ENCODE measurements around the gene ANKH. TPM values are rescaled to one million over a fixed set of nuclear protein-coding genes. Genes with fewer than 3 reads are reported as not detected.

The ANKH gene
- total RNA-seq, 1 experiment from 2014 or later: 81.4 TPM

- Histone ChIP-seq H3K9me3 (ENCODE audit: insufficient read depth, low read depth) (no peaks in the 10 kb centered on the region), H3K36me3 (ENCODE audit: low read depth) (no peaks in the 10 kb centered on the region), H3K79me2 (ENCODE audit: low read depth) (peaks cover 78% of the 10 kb centered on the region), H3K4me1 (replicated peaks; ENCODE audit: insufficient read depth) (peaks cover 33% of the 10 kb centered on the region), H3K27ac (no peak overlapping the region), H3F3A (ENCODE audit: insufficient read depth, low read depth) (no peaks in the 10 kb centered on the region), H3K27me3 (ENCODE audit: insufficient read depth, low read depth) (no peaks in the 10 kb centered on the region), H3K4me2 (peak overlapping the region; percentile 91; the same call in 1 of the 2 replicates), H2AFZ (no peak overlapping the region), H4K20me1 (ENCODE audit: insufficient read depth) (peaks cover 32% of the 10 kb centered on the region), H3K9me2 (ENCODE audit: insufficient read depth) (no peaks in the 10 kb centered on the region), H3K4me3 (no peak overlapping the region)
- ChIA-PET POLR2A (ENCODE audit: unreplicated experiment) (interaction anchor here (0.7 kb wide), 2 partner anchors 19 to 30 kb away, joined by 3 read pairs; no protein-coding TSS in a partner anchor), CTCF (interaction anchor here (1.5 kb wide), 2 partner anchors 10 to 18 kb away, joined by 4 read pairs; no protein-coding TSS in a partner anchor)
- no peak for TF ChIP-seq CTCF (conservative IDR thresholded peaks at IDR 0.05)
- no peak for TF ChIP-seq EZH2 (IDR thresholded peaks at IDR 0.05; ENCODE audit: low read depth)
- no TSS peak for BruUV-seq (replicated peaks)
- intact Hi-C loops (cut with micrococcal nuclease; ENCODE audit: unreplicated experiment): no loop called here
- no peak for DNase-seq
These were observed 204.3 kb downstream of the ANKH start for GRCh38 chr5:14667290-14667689.

- H3K27ac ChIP-seq: no peak overlapping the region
- peaks cover 33% of the 10 kb centered on the region for H3K4me1 ChIP-seq (replicated peaks; ENCODE audit: insufficient read depth)
These were observed 205.2 kb downstream of the ANKH start for GRCh38 chr5:14666357-14666756.

GRCh38 chr5:14665949-14666348 is 205.6 kb downstream of the ANKH start:
- DNase-seq: no peak
- H3K4me1 ChIP-seq (replicated peaks; ENCODE audit: insufficient read depth): peaks cover 33% of the 10 kb centered on the region
- no peaks in the 10 kb centered on the region for H3K36me3 ChIP-seq (ENCODE audit: low read depth)
- ChIA-PET POLR2A (ENCODE audit: unreplicated experiment) (no interaction called here), CTCF (no interaction called here)
- 0 out of 2 replicates have a peak, but pooled peaks cover 2% of the 10 kb centered on the region for H3F3A ChIP-seq (ENCODE audit: insufficient read depth, low read depth)
- intact Hi-C loops (cut with micrococcal nuclease; ENCODE audit: unreplicated experiment): loop anchor here (1.0 kb wide), 3 partner anchors 60 to 342 kb away; no protein-coding TSS in a partner anchor
- no peak for TF ChIP-seq CTCF (conservative IDR thresholded peaks at IDR 0.05)
- BruUV-seq (replicated peaks): no TSS peak
- no peaks in the 10 kb centered on the region for H3K9me3 ChIP-seq (ENCODE audit: insufficient read depth, low read depth)
- peak overlapping the region; percentile 91 for H3K4me2 ChIP-seq
- H3K27ac ChIP-seq: no peak overlapping the region
- H3K4me3 ChIP-seq: peak overlapping the region; percentile 73
- peaks cover 20% of the 10 kb centered on the region for H4K20me1 ChIP-seq (ENCODE audit: insufficient read depth)
- H2AFZ ChIP-seq: no peak overlapping the region
- peaks cover 65% of the 10 kb centered on the region for H3K79me2 ChIP-seq (ENCODE audit: low read depth)
- no peaks in the 10 kb centered on the region for H3K27me3 ChIP-seq (ENCODE audit: insufficient read depth, low read depth)
- no peaks in the 10 kb centered on the region for H3K9me2 ChIP-seq (ENCODE audit: insufficient read depth)

More at GRCh38 chr5:14666357-14666756, 205.2 kb downstream of the ANKH start:
- TF ChIP-seq EZH2 (IDR thresholded peaks at IDR 0.05; ENCODE audit: low read depth): no peak
- no peak for TF ChIP-seq CTCF (conservative IDR thresholded peaks at IDR 0.05)
- intact Hi-C loops (cut with micrococcal nuclease; ENCODE audit: unreplicated experiment): no loop called here
- CTCF ChIA-PET: no interaction called here
- BruUV-seq (replicated peaks): no TSS peak
- Histone ChIP-seq H3K9me2 (ENCODE audit: insufficient read depth) (no peaks in the 10 kb centered on the region), H3K79me2 (ENCODE audit: low read depth) (peaks cover 69% of the 10 kb centered on the region), H3K27me3 (ENCODE audit: insufficient read depth, low read depth) (no peaks in the 10 kb centered on the region), H3K36me3 (ENCODE audit: low read depth) (no peaks in the 10 kb centered on the region), H3K4me3 (peak overlapping the region; percentile 73; the same call in 1 of the 2 replicates), H2AFZ (no peak overlapping the region), H3F3A (ENCODE audit: insufficient read depth, low read depth) (no peaks in the 10 kb centered on the region), H3K9me3 (ENCODE audit: insufficient read depth, low read depth) (no peaks in the 10 kb centered on the region), H4K20me1 (ENCODE audit: insufficient read depth) (peaks cover 24% of the 10 kb centered on the region), H3K4me2 (peak overlapping the region; percentile 91)
- no peak for DNase-seq
- POLR2A ChIA-PET (ENCODE audit: unreplicated experiment): interaction anchor here (0.7 kb wide), 1 partner anchor 398 kb away, joined by 7 read pairs; no protein-coding TSS in a partner anchor
